Mucosa of stomach (tissue), 1 donor: ENCODE data around the gene CCDC88C.

Source experiments
- H3K27me3 ChIP-seq: one replicate; pipeline ENCODE4 v1.7.0; 2013; ENCODE audit warnings: mild to moderate bottlenecking, low read length; ENCODE audit not compliant: control insufficient read depth, insufficient read depth
- H3K36me3 ChIP-seq: one replicate; pipeline ENCODE4 v1.7.0; 2013; ENCODE audit warnings: low read length; ENCODE audit not compliant: control insufficient read depth, insufficient read depth
- H3K4me1 ChIP-seq: one replicate; pipeline ENCODE4 v1.7.0; 2013; ENCODE audit warnings: mild to moderate bottlenecking, low read length; ENCODE audit not compliant: control insufficient read depth, insufficient read depth
- H3K4me3 ChIP-seq: one replicate; pipeline ENCODE4 v1.7.0; 2013; ENCODE audit warnings: low read length
- H3K9ac ChIP-seq: one replicate; pipeline ENCODE4 v1.7.0; 2013; ENCODE audit warnings: mild to moderate bottlenecking, low read length, moderate library complexity
- H3K9me3 ChIP-seq: one replicate; pipeline ENCODE4 v1.7.0; 2013; ENCODE audit warnings: mild to moderate bottlenecking, low read length, moderate library complexity; ENCODE audit not compliant: control insufficient read depth
- donor health status: Pancreatic carcinoma.

Gene CCDC88C

GRCh38 chr14:91390165-91390778, 27.3 kb downstream of the CCDC88C start:
- Histone ChIP-seq H3K36me3 (no peaks in the 10 kb centered on the region), H3K4me3 (no peak overlapping the region), H3K9me3 (no peaks in the 10 kb centered on the region), H3K9ac (no peak overlapping the region), H3K27me3 (no peaks in the 10 kb centered on the region), H3K4me1 (peaks cover 53% of the 10 kb centered on the region)

GRCh38 chr14:91389150-91389549, 28.5 kb downstream of the CCDC88C start:
- Histone ChIP-seq H3K9ac (no peak overlapping the region), H3K27me3 (no peaks in the 10 kb centered on the region), H3K9me3 (no peaks in the 10 kb centered on the region), H3K4me3 (no peak overlapping the region), H3K4me1 (peaks cover 53% of the 10 kb centered on the region), H3K36me3 (no peaks in the 10 kb centered on the region)

- no peaks in the 10 kb centered on the region for H3K36me3 ChIP-seq
- H3K27me3 ChIP-seq: no peaks in the 10 kb centered on the region
- no peak overlapping the region for H3K4me3 ChIP-seq
- peak overlapping the region; percentile 26 for H3K9ac ChIP-seq
- no peaks in the 10 kb centered on the region for H3K9me3 ChIP-seq
- H3K4me1 ChIP-seq: peaks cover 53% of the 10 kb centered on the region
Observed at GRCh38 chr14:91388551-91388975, 29.1 kb downstream of the CCDC88C start.

- no peak overlapping the region for H3K4me3 ChIP-seq
- no peaks in the 10 kb centered on the region for H3K27me3 ChIP-seq
- H3K9ac ChIP-seq: no peak overlapping the region
- peaks cover 47% of the 10 kb centered on the region for H3K4me1 ChIP-seq
- no peaks in the 10 kb centered on the region for H3K36me3 ChIP-seq
- H3K9me3 ChIP-seq: no peaks in the 10 kb centered on the region
Observed at GRCh38 chr14:91387951-91388381, 29.7 kb downstream of the CCDC88C start.

- Histone ChIP-seq H3K9me3 (no peaks in the 10 kb centered on the region), H3K4me3 (no peak overlapping the region), H3K27me3 (no peaks in the 10 kb centered on the region), H3K9ac (no peak overlapping the region), H3K4me1 (peaks cover 41% of the 10 kb centered on the region), H3K36me3 (no peaks in the 10 kb centered on the region)
Observed at GRCh38 chr14:91387169-91387835, 30.3 kb downstream of the CCDC88C start.

GRCh38 chr14:91385697-91386096, 31.9 kb downstream of the CCDC88C start:
- Histone ChIP-seq H3K27me3 (no peaks in the 10 kb centered on the region), H3K4me3 (no peak overlapping the region), H3K9me3 (no peaks in the 10 kb centered on the region), H3K9ac (no peak overlapping the region), H3K36me3 (no peaks in the 10 kb centered on the region), H3K4me1 (peaks cover 37% of the 10 kb centered on the region)

GRCh38 chr14:91385224-91385623, 32.4 kb downstream of the CCDC88C start:
- Histone ChIP-seq H3K9me3 (no peaks in the 10 kb centered on the region), H3K27me3 (no peaks in the 10 kb centered on the region), H3K4me3 (no peak overlapping the region), H3K36me3 (no peaks in the 10 kb centered on the region), H3K4me1 (peaks cover 37% of the 10 kb centered on the region), H3K9ac (no peak overlapping the region)

- no peaks in the 10 kb centered on the region for H3K27me3 ChIP-seq
- no peaks in the 10 kb centered on the region for H3K36me3 ChIP-seq
- no peaks in the 10 kb centered on the region for H3K9me3 ChIP-seq
- no peak overlapping the region for H3K4me3 ChIP-seq
- no peak overlapping the region for H3K9ac ChIP-seq
- peaks cover 42% of the 10 kb centered on the region for H3K4me1 ChIP-seq
Observed at GRCh38 chr14:91383439-91383838, 34.2 kb downstream of the CCDC88C start.

GRCh38 chr14:91381801-91382670, 35.6 kb downstream of the CCDC88C start:
- H3K9me3 ChIP-seq: no peaks in the 10 kb centered on the region
- no peaks in the 10 kb centered on the region for H3K27me3 ChIP-seq
- H3K4me1 ChIP-seq: peaks cover 42% of the 10 kb centered on the region
- H3K36me3 ChIP-seq: no peaks in the 10 kb centered on the region
- H3K4me3 ChIP-seq: no peak overlapping the region
- no peak overlapping the region for H3K9ac ChIP-seq

- no peaks in the 10 kb centered on the region for H3K36me3 ChIP-seq
- peak overlapping the region; percentile 31 for H3K9ac ChIP-seq
- no peaks in the 10 kb centered on the region for H3K9me3 ChIP-seq
- H3K27me3 ChIP-seq: no peaks in the 10 kb centered on the region
- H3K4me3 ChIP-seq: no peak overlapping the region
- H3K4me1 ChIP-seq: peaks cover 41% of the 10 kb centered on the region
Observed at GRCh38 chr14:91380610-91381371, 36.8 kb downstream of the CCDC88C start.

- Histone ChIP-seq H3K9me3 (no peaks in the 10 kb centered on the region), H3K4me1 (peaks cover 41% of the 10 kb centered on the region), H3K9ac (peak overlapping the region; percentile 31)
Observed at GRCh38 chr14:91380123-91380522, 37.5 kb downstream of the CCDC88C start.

More at GRCh38 chr14:91380123-91380522, 37.5 kb downstream of the CCDC88C start:
- Histone ChIP-seq H3K27me3 (no peaks in the 10 kb centered on the region), H3K4me3 (no peak overlapping the region), H3K36me3 (no peaks in the 10 kb centered on the region)
